GM18909 (cell line): Measurements from ENCODE around the gene PF4V1.

ENCODE experiments used
- ATAC-seq: cut with Tn5 transposase; IDR thresholded peaks from one replicate; pipeline ENCODE4 v1.9.1; 2021; ENCODE audit warnings: mild to moderate bottlenecking; ENCODE audit not compliant: unreplicated experiment, poor library complexity

Gene PF4V1

GRCh38 chr4:73853246-73853704 is at the start of gene PF4V1:
PF4V1 (plus strand) TSS chr4:73853296; CDS start chr4:73853363, 67 bp downstream.
- ATAC-seq: no peak

- ATAC-seq: no peak
Measured at GRCh38 chr4:73810191-73810590, 42.9 kb upstream of the PF4V1 start.

- ATAC-seq: no peak
Measured at GRCh38 chr4:73811841-73812240, 41.3 kb upstream of the PF4V1 start.

GRCh38 chr4:73814679-73815078 is 38.4 kb upstream of the PF4V1 start:
- ATAC-seq: no peak

- ATAC-seq: no peak
Measured at GRCh38 chr4:73815145-73815544, 38.0 kb upstream of the PF4V1 start.

- ATAC-seq: no peak
Measured at GRCh38 chr4:73816814-73817213, 36.3 kb upstream of the PF4V1 start.

GRCh38 chr4:73817341-73817740 is 35.8 kb upstream of the PF4V1 start:
- ATAC-seq: no peak

- no peak for ATAC-seq
Measured at GRCh38 chr4:73821325-73821724, 31.8 kb upstream of the PF4V1 start.

GRCh38 chr4:73822389-73822788 is 30.7 kb upstream of the PF4V1 start:
- no peak for ATAC-seq

- ATAC-seq: no peak
Measured at GRCh38 chr4:73822812-73823504, 30.1 kb upstream of the PF4V1 start.

- no peak for ATAC-seq
Measured at GRCh38 chr4:73823760-73824159, 29.3 kb upstream of the PF4V1 start.

GRCh38 chr4:73828956-73829355 is 24.1 kb upstream of the PF4V1 start:
- no peak for ATAC-seq

GRCh38 chr4:73831569-73831968 is 21.5 kb upstream of the PF4V1 start:
- no peak for ATAC-seq

- ATAC-seq: no peak
Measured at GRCh38 chr4:73832651-73833237, 20.4 kb upstream of the PF4V1 start.

- ATAC-seq: no peak
Measured at GRCh38 chr4:73836373-73837279, 16.5 kb upstream of the PF4V1 start, which contains the start of gene CXCL6. CXCL6 (plus strand) TSS chr4:73836678; CDS start chr4:73836751, 73 bp downstream.

GRCh38 chr4:73839071-73839470 is 14.0 kb upstream of the PF4V1 start:
- ATAC-seq: no peak

- ATAC-seq: no peak
Measured at GRCh38 chr4:73839715-73840114, 13.4 kb upstream of the PF4V1 start.

GRCh38 chr4:73841243-73841925 is 11.7 kb upstream of the PF4V1 start:
- ATAC-seq: no peak

GRCh38 chr4:73842696-73843095 is 10.4 kb upstream of the PF4V1 start:
- no peak for ATAC-seq

- no peak for ATAC-seq
Measured at GRCh38 chr4:73843369-73843768, 9.7 kb upstream of the PF4V1 start.
